NT2/D1 (cell line): Measurements from ENCODE around the gene TUBGCP2.

Experiments used
- SUZ12 ChIP-seq: IDR thresholded peaks from 2 replicates; pipeline ENCODE4 v1.6.1; 2011; ENCODE audit not compliant: insufficient read length, insufficient read depth; ENCODE audit errors: extremely low read depth
- YY1 ChIP-seq: IDR thresholded peaks from 2 replicates; pipeline ENCODE4 v1.6.1; 2011; ENCODE audit not compliant: insufficient read length, insufficient read depth
- ZNF274 ChIP-seq: IDR thresholded peaks from 2 replicates; pipeline ENCODE4 v1.6.1; 2011; ENCODE audit warnings: mild to moderate bottlenecking, low read depth, low read length

GRCh38 chr10:133338080-133339071 is 29.7 kb upstream of the TUBGCP2 start:
- TF ChIP-seq SUZ12 (no peak), YY1 (no peak), ZNF274 (no peak)
